Stimulated activated CD4-positive, alpha-beta T cell treated with anti-CD3 and anti-CD28 coated beads, Interleukin-15, amount 100 ng/mL, for 48 hours (primary cell): ENCODE results near the gene TMEM191C.
"Not testable (repeated sequence)": the region's sequence is repeated elsewhere in the genome, so short reads cannot be mapped to it uniquely, and the experiment has no call there.

Source experiments
- DNase-seq, 2 donors: peaks; one replicate each; pipeline ENCODE4 v3.0.0-alpha.2; 2020; ENCODE audit warnings: low read depth in 2 of 2

The TMEM191C gene

GRCh38 chr22:21467337-21468193, at the start of gene TMEM191C:
TMEM191C (plus strand) TSS chr22:21467387; CDS start chr22:21467460, 73 bp downstream.
- not testable (repeated sequence) for DNase-seq

GRCh38 chr22:21417853-21418252, 49.3 kb upstream of the TMEM191C start:
- DNase-seq: not testable (repeated sequence)

- DNase-seq: not testable (repeated sequence)
These were observed 48.1 kb upstream of the TMEM191C start for GRCh38 chr22:21418974-21419638.

GRCh38 chr22:21420180-21420763, 46.9 kb upstream of the TMEM191C start:
- DNase-seq: not testable (repeated sequence)

GRCh38 chr22:21424084-21424709, 43.0 kb upstream of the TMEM191C start:
- not testable (repeated sequence) for DNase-seq

GRCh38 chr22:21434378-21435233, 32.6 kb upstream of the TMEM191C start:
- not testable (repeated sequence) for DNase-seq

- not testable (repeated sequence) for DNase-seq
These were observed 31.0 kb upstream of the TMEM191C start for GRCh38 chr22:21435998-21436810.

GRCh38 chr22:21438013-21438412, 29.2 kb upstream of the TMEM191C start:
- not testable (repeated sequence) for DNase-seq

- not testable (repeated sequence) for DNase-seq
These were observed 27.1 kb upstream of the TMEM191C start for GRCh38 chr22:21440018-21440636.

GRCh38 chr22:21440676-21441075, 26.5 kb upstream of the TMEM191C start:
- not testable (repeated sequence) for DNase-seq

- not testable (repeated sequence) for DNase-seq
These were observed 26.0 kb upstream of the TMEM191C start for GRCh38 chr22:21441170-21441569.

GRCh38 chr22:21442123-21442522, 25.1 kb upstream of the TMEM191C start:
- DNase-seq: not testable (repeated sequence)

- DNase-seq: not testable (repeated sequence)
These were observed 24.5 kb upstream of the TMEM191C start for GRCh38 chr22:21442646-21443045.

GRCh38 chr22:21443057-21443734, 24.0 kb upstream of the TMEM191C start:
- no peak for DNase-seq

- no peak for DNase-seq
These were observed 23.3 kb upstream of the TMEM191C start for GRCh38 chr22:21443735-21444421.

GRCh38 chr22:21444701-21445436, 22.3 kb upstream of the TMEM191C start:
- DNase-seq: no peak

- DNase-seq: no peak
These were observed 21.6 kb upstream of the TMEM191C start for GRCh38 chr22:21445437-21446127.
